Bronchial epithelial cell (primary cell): Measurements from ENCODE around the gene STK32A. TPM values are rescaled to one million over a fixed set of nuclear protein-coding genes. Genes with fewer than 3 reads are reported as not detected.

Source experiments
- DNase-seq: peaks from one replicate; pipeline ENCODE4 v3.0.0-alpha.2; 2010; ENCODE audit warnings: low read depth
- FAIRE-seq: peaks from 2 replicates; lab custom pipeline; 2011; peaks lifted over from hg19 to GRCh38; lab: Jason Lieb, UNC
- H3K27me3 ChIP-seq: 2 replicates; pipeline ENCODE4 v1.5.1; 2011; ENCODE audit warnings: low read length; ENCODE audit not compliant: control insufficient read depth, insufficient read depth
- H3K36me3 ChIP-seq: 2 replicates; pipeline ENCODE4 v1.5.1; 2011; ENCODE audit warnings: low read length; ENCODE audit not compliant: control insufficient read depth, insufficient read depth
- H3K4me3 ChIP-seq: 2 replicates; pipeline ENCODE4 v1.5.1; 2011; ENCODE audit warnings: mild to moderate bottlenecking, low read depth, low read length, control low read depth
- total RNA-seq: library from RNA; depleted of rRNA; stranded (reverse); fragments of >200 nt; gene quantifications from 2 replicates; pipeline ENCODE4 v1.2.1, GENCODE V29; 2014
- TF ChIP-seq, protein P1 (sequence below): IDR thresholded peaks from 2 replicates; pipeline ENCODE4 v1.5.1; 2011; ENCODE audit warnings: mild to moderate bottlenecking, moderate library complexity, low read length, control low read depth, inconsistent platforms; ENCODE audit not compliant: insufficient read depth, severe bottlenecking

The STK32A gene
- total RNA-seq, 1 donor from 2014 or later = 5.5 TPM

DNA sequence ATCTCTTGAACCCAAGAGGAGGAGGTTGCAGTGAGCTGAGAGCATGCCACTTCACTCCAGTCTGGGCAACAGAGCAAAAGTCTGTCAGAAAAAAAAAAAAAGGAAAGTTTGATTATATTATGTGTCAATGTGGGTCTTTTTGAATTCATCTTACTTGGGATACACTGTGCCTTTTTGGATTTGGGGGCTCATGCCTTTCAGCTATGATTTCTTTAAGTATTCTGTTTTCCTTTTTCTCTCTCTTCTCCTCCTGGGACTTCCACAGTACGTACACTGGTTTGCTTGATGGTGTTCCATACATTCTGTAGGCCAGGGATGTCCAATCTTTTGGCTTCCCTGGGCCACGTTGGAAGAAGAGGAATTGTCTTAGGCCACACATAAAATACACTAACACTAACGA, 146.7 kb downstream of the STK32A start:
- Histone ChIP-seq H3K4me3 (no peak overlapping the region), H3K36me3 (no peaks in the 10 kb centered on the region), H3K27me3 (no peaks in the 10 kb centered on the region)
- DNase-seq (no peak), FAIRE-seq (no peak)
- TF ChIP-seq, protein P1, sequence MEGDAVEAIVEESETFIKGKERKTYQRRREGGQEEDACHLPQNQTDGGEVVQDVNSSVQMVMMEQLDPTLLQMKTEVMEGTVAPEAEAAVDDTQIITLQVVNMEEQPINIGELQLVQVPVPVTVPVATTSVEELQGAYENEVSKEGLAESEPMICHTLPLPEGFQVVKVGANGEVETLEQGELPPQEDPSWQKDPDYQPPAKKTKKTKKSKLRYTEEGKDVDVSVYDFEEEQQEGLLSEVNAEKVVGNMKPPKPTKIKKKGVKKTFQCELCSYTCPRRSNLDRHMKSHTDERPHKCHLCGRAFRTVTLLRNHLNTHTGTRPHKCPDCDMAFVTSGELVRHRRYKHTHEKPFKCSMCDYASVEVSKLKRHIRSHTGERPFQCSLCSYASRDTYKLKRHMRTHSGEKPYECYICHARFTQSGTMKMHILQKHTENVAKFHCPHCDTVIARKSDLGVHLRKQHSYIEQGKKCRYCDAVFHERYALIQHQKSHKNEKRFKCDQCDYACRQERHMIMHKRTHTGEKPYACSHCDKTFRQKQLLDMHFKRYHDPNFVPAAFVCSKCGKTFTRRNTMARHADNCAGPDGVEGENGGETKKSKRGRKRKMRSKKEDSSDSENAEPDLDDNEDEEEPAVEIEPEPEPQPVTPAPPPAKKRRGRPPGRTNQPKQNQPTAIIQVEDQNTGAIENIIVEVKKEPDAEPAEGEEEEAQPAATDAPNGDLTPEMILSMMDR = no peak

DNA sequence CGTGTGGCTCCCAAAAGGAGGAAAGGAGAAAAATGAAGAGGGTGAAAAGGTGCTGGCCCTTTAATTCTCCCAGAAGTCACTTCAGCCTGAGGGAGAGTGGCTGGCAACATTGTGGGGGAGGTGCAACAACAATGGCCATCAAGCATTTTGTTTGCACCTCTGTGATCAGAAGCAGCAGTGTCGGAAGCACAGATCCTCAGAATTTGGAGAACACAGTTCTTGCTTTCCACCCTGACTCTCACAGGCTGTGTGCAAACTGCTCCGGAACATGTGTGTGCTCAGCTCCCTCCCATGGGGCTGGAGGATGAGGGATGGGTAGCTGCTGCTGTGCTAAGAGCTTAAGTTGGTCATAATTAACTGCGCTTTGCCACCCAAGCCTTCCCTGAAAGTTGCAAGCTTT, 147.9 kb downstream of the STK32A start:
- Histone ChIP-seq H3K36me3 (no peaks in the 10 kb centered on the region), H3K27me3 (no peaks in the 10 kb centered on the region), H3K4me3 (no peak overlapping the region)
- FAIRE-seq (peak; percentile 36), DNase-seq (no peak)
- TF ChIP-seq, protein P1 = no peak

DNA sequence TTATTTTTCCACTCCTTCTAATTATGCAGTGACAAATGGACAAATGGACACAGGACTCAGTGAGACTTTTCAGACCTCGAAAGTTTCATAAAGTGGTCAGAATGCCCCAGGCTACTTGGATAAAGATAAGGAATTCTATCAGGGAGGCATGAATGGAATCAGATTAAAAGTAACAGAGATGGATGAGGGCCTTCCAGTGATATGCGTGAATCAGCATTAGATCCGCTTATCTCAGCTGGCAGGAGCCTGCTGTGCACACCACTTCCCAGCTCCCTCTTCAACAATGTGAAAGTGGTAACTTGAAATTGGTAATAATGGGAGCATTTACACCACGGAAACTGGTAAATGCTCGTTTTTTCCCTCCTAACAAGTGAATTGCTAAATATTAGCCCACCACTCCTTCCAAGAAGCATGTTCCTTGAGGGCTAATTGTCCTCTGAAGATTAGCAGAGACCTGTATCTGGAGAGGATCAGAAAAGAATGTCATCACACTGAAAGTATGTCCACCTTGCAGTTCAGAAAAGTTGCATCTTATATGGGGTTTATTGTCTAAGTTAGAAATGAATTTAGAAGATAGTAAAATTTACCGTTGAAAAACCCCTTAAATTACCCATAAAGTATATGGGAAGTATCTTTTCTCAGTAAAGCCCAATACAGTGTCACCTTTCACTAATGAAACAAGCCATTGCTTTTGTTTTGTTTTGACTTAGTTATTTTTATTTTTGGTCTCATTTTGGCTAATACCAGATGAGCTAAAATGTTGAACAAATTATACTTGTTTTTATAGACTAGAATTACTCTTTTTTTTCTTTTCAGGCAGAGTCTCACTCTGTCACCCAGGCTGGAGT, 149.7 kb downstream of the STK32A start:
- TF ChIP-seq, protein P1 = no peak
- H3K4me3 ChIP-seq = no peak overlapping the region
- no peak for DNase-seq
- H3K27me3 ChIP-seq = no peaks in the 10 kb centered on the region
- FAIRE-seq = no peak
- no peaks in the 10 kb centered on the region for H3K36me3 ChIP-seq

DNA sequence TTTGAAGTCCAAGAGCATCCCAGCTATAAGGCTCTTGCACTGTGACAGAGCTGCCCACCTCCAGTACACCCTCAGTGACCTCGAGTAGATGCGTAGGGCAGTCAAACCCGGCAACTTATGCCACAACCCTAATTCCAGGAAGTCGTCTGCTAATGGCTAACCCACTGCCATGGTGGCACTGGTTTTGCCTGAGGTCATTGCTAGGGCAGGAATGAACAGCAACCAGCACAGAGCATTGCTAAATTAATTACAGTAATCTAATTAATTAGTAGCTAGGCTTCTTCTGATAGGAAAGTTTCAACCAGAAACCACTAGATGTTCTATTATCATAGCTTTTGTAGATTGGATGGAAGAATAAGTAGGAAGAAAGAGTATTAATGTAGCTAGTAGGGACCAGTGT, 152.3 kb downstream of the STK32A start:
- DNase-seq (no peak), FAIRE-seq (no peak)
- Histone ChIP-seq H3K36me3 (no peaks in the 10 kb centered on the region), H3K4me3 (no peak overlapping the region), H3K27me3 (no peaks in the 10 kb centered on the region)
- TF ChIP-seq, protein P1 = no peak

DNA sequence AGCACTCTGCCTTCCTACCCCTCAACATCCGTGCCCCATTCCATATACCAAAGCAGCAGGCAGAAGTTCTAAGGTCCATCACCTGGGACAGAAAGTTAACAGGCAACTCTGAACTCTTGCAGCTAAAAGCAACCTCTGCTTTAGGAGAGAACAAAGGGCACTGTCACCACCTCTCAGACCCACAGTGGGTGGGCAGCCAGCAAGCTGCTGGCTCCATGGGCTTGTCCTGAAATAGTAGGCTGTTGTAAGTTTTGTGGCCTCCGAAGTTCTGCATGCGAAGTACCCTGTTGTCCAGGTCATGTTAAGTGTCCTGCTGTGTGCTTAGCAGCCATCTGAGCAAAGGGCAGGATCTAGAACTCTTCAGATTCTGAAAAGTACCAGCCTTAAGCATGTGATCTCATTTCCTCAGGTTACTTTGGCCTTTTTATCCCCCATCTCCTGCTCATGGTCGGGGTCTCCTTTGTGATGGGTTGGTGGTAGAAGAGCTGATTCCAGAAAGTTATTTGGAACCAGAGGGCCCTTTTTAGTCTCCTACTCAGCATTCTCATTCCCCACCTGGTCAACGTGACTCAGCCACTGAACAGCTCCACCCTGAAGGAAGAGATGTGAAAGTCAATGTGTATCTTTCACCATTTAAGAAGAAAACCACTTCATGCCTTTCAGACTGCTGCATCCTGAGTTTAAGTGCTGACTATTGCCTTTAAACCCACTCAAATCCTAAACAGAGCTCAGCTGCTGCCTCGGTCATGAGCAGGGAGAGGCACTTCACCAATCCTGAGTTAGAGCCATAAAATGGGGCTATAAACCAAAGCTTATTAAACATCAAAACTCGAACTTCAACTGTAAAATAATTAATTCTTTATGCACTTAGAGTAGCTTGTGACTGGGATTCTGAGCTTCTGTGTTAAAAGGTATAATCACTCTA, 153.6 kb downstream of the STK32A start:
- Histone ChIP-seq H3K4me3 (no peak overlapping the region), H3K27me3 (no peaks in the 10 kb centered on the region), H3K36me3 (no peaks in the 10 kb centered on the region)
- DNase-seq (peak; percentile 54), FAIRE-seq (no peak)
- TF ChIP-seq, protein P1 = no peak
